GM12891 (cell line): ENCODE results near the gene MOGAT3.

ENCODE experiments used
- DNase-seq: peaks from one replicate; pipeline ENCODE4 v3.0.0; 2011; ENCODE audit warnings: low spot score; ENCODE audit not compliant: insufficient read length
- FAIRE-seq: peaks from 2 replicates; lab custom pipeline; 2011; peaks lifted over from hg19 to GRCh38; lab: Jason Lieb, UNC
- PAX5 ChIP-seq: IDR thresholded peaks from 2 replicates; pipeline ENCODE4 v1.6.1; 2011; ENCODE audit warnings: low read length, moderate library complexity, mild to moderate bottlenecking; ENCODE audit not compliant: insufficient read depth, severe bottlenecking
- POLR2A ChIP-seq: IDR thresholded peaks from 2 replicates; pipeline ENCODE4 v1.6.1; 2011; ENCODE audit warnings: low read depth, low read length, control low read depth
- POLR2AphosphoS5 ChIP-seq: IDR thresholded peaks from 2 replicates; pipeline ENCODE4 v1.6.1; 2011; ENCODE audit warnings: low read depth, low read length, control low read depth
- POU2F2 ChIP-seq: IDR thresholded peaks from 2 replicates; pipeline ENCODE4 v1.6.1; 2011; ENCODE audit warnings: low read depth, mild to moderate bottlenecking, control low read depth, low read length, moderate library complexity
- SPI1 ChIP-seq: IDR thresholded peaks from 2 replicates; pipeline ENCODE4 v1.6.1; 2011; ENCODE audit warnings: low read depth, low read length, control low read depth
- TAF1 ChIP-seq: IDR thresholded peaks from 2 replicates; pipeline ENCODE4 v1.6.1; 2011; ENCODE audit warnings: low read depth, low read length, control low read depth

The MOGAT3 gene

GRCh38 chr7:101240226-101241014 is 39.6 kb upstream of the MOGAT3 start:
- TF ChIP-seq POLR2AphosphoS5 (no peak), POU2F2 (no peak), PAX5 (no peak), SPI1 (no peak), TAF1 (no peak), POLR2A (no peak)
- DNase-seq (no peak), FAIRE-seq (no peak)

GRCh38 chr7:101239951-101240220 is 39.0 kb upstream of the MOGAT3 start:
- TF ChIP-seq POLR2A (no peak), TAF1 (no peak), SPI1 (no peak), POLR2AphosphoS5 (no peak), POU2F2 (no peak), PAX5 (no peak)

GRCh38 chr7:101239191-101239950 is 38.5 kb upstream of the MOGAT3 start:
- TF ChIP-seq POU2F2 (no peak), POLR2A (no peak), TAF1 (no peak), POLR2AphosphoS5 (no peak), SPI1 (no peak), PAX5 (no peak)
- DNase-seq: no peak
- no peak for FAIRE-seq

More at GRCh38 chr7:101239951-101240220, 39.0 kb upstream of the MOGAT3 start:
- FAIRE-seq (no peak), DNase-seq (no peak)

GRCh38 chr7:101238226-101239182 is 37.7 kb upstream of the MOGAT3 start:
- FAIRE-seq (no peak), DNase-seq (no peak)
- TF ChIP-seq SPI1 (no peak), POU2F2 (no peak), POLR2AphosphoS5 (no peak), TAF1 (no peak), POLR2A (no peak), PAX5 (no peak)

GRCh38 chr7:101237206-101238067 is 36.6 kb upstream of the MOGAT3 start, which contains the start of gene CLDN15:
Gene CLDN15, minus strand, starts transcription at chr7:101237802. Its CDS starts 221 bp downstream, at chr7:101237581.
- TF ChIP-seq POLR2A (no peak), SPI1 (no peak), POLR2AphosphoS5 (no peak), POU2F2 (no peak), PAX5 (no peak), TAF1 (no peak)
- no peak for DNase-seq
- no peak for FAIRE-seq

DNA sequence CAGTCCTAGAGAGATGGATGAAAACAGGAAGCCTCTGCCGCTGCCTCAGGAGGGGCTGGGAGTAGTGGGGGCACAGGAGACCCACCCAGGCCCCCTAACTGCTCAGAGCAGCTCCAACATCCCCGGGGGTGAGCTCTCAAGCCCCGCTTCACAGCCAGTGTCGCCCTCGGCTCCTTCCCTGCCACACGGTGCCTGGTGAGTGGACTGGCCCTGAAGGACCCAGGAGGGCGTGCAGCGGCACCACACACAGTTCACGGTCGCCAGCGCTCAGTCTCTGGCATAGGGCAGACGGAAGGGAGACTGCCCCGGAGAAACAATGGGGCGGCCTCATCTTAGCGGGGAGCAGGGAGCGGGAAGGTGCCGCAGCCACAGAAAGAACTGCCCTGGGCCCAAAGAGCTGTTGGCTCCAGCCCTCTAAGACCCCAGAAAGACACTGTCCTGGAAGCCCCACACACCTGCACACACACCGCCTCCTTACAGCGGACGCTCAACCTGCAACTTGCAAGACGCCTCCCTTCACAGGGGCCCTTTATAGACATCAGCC is 35.5 kb upstream of the MOGAT3 start:
- FAIRE-seq: no peak
- TF ChIP-seq PAX5 (no peak), SPI1 (no peak), POU2F2 (no peak), TAF1 (no peak), POLR2AphosphoS5 (no peak), POLR2A (no peak)
- DNase-seq: no peak

- TF ChIP-seq POU2F2: no peak
- TF ChIP-seq POLR2AphosphoS5: no peak
- TF ChIP-seq PAX5: no peak
- TF ChIP-seq POLR2A: no peak
- no peak for TF ChIP-seq TAF1
- TF ChIP-seq SPI1: no peak
- no peak for FAIRE-seq
- no peak for DNase-seq
Measured at GRCh38 chr7:101235522-101235921, 34.7 kb upstream of the MOGAT3 start.

DNA sequence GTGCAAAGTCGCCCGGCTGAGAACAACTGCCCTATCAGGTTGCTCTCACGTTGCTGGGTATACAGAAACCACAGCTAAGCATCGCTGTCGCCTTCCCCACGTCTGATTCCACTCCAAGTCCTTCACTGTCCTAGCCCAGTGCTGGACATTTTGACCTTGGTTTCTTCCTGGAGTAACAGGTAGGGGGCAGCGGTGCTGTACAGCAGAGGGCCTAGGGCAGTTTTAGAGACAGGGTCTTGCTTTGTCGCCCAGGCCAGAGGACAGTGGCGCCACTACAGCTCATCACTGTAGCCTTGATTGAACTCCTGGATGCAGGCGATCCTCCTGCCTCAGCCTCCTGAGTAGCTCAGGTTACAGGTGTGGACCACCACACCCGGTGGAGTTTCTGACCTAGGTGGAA is 34.2 kb upstream of the MOGAT3 start:
- no peak for FAIRE-seq
- TF ChIP-seq POLR2A (no peak), TAF1 (no peak), SPI1 (no peak), PAX5 (no peak), POLR2AphosphoS5 (no peak), POU2F2 (no peak)
- no peak for DNase-seq
